ENCODE results near the gene TFF2.

The TFF2 gene

DNA sequence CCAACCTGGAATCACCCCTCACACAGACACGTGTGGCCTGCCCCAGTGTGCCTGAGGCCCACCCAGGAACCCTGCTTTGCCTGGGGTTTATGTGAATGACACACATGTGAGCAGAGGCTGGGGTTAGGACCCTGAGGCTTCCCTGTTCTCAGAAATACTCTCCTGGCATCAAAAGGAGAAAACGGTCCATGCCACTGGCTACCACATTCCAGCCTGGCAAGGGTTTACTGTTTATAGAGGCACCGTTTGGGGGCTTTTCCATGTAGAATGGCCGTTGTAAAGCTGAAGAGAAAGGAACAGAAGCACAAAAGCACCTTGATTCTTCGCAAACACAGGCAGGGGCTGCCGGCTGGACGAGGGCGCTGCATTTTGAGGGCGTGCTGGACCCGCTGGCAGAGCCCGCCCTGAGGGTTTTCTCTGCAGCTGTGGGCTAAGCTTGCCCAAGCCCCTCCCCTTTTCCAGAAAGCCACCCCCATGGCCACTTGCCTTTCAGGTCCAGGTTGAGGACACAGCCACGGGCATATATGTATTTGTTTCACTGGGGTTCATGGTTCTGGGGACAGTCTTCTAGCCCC lies 48.6 kb downstream of the TFF2 start:
- no peak for DNase-seq

- no peak for DNase-seq
These were observed 49.3 kb downstream of the TFF2 start for GRCh38 chr21:42301371-42302075.

GRCh38 chr21:42300956-42301355 lies 49.8 kb downstream of the TFF2 start:
- DNase-seq: no peak

DNA sequence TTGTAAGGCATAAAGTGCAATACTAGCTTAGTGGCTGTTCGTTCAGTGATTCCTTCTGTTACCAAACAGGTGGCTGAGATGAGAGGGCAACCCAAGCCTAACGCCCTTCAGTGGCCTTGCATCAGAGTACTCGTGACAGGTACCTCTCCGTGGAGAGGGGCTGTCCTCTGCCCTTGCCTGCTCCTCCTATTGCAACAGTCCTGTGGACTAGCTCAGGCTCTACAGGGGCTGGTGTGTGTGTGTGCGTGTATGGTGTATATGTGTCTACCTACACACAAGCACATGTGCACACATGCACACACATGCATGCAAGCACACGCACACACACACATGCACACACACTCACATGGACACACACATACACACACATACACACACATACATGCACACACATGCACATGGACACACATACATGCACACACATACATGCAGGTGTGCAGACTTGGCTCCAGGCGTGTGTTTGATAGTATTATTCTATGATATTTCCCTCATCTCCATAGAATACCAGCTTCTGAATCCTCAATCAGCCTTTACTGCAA lies 50.7 kb downstream of the TFF2 start:
- no peak for DNase-seq

DNA sequence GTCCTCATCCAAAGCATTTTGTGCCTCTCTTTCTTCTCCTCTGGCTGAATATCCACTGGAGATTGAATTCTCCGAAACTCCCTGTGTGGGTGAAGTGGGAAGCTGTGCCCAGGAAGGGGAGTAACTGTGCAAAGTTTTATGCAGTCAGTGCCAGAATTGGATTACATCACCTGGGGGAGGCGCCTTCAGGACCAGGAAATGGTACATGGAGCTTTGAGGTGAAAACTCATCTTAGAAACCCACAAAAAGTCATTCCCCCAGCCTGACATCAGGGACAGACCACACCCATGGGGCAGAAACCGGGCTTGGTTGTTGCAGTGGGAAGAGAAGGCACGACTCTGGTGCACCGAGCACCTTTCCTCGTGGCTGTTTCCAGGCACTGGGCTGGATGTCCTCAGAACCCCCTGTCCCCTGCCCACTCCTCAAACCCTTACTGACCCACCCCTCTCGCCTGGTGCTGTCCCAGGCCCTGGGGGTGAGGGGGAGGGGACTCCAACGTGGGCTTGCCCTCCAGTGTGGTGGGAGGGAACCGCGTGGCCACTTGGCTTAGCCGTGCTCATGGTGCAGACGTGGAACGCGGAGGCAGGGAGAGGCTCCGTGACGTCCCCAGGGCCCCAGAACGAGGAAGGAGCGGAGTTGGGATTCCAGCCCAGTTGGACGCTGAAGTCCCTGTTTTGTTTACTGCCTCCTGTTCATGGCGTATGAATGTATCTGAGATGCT lies 51.3 kb downstream of the TFF2 start:
- DNase-seq: no peak

GRCh38 chr21:42298657-42299056 lies 52.1 kb downstream of the TFF2 start:
- no peak for DNase-seq

GRCh38 chr21:42298237-42298636 lies 52.6 kb downstream of the TFF2 start:
- no peak for DNase-seq

DNA sequence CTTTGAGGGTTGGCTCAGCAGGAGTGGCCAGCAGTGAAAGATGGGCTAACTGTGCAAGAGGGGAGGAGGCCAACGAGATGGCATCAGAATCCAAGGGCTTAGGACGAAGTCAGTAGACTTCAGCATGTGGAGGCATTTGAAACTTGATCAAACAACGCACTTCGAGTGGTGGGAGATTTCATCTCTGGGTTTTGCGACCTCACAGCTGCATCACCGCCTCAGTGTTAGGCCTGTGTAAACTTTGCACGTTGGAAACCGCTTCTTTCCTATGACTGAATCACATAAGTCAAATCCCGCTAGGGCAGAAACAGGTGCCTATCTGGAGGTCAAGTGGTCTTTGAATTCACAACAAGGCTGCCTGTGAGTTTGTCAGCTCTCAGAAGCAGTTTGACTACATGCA lies 53.4 kb downstream of the TFF2 start:
- DNase-seq: no peak

GRCh38 chr21:42296501-42296900 lies 54.3 kb downstream of the TFF2 start:
- no peak for DNase-seq
